ENCODE results near the gene SPRR2G.
"Not testable (repeated sequence)": the region's sequence is repeated elsewhere in the genome, so short reads cannot be mapped to it uniquely, and the experiment has no call there.

The SPRR2G gene

DNA sequence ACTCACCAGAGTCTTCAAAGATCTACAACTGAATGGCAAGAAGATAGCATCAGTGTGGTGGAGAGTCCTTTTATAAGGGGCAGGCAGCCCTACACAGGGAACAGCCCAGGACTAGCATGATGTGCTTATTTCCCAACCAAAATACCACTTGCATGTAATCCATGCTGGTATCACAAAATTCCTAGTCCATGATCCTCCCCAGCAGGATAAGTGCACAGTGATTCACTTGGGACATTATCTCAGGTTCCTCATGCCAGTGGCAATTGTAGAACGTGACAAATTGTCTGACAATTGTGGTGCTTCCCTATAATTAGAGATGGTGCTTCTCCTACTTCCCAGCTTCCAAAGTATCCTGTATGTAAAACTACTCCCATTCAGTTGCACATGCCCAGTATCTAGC, at the start of gene SPRR2G:
TSS of gene SPRR2G (minus strand) at position 45 of the 400 bp plus-strand sequence. CDS start 780 bp downstream, outside the sequence.
- TF ChIP-seq, protein P1, sequence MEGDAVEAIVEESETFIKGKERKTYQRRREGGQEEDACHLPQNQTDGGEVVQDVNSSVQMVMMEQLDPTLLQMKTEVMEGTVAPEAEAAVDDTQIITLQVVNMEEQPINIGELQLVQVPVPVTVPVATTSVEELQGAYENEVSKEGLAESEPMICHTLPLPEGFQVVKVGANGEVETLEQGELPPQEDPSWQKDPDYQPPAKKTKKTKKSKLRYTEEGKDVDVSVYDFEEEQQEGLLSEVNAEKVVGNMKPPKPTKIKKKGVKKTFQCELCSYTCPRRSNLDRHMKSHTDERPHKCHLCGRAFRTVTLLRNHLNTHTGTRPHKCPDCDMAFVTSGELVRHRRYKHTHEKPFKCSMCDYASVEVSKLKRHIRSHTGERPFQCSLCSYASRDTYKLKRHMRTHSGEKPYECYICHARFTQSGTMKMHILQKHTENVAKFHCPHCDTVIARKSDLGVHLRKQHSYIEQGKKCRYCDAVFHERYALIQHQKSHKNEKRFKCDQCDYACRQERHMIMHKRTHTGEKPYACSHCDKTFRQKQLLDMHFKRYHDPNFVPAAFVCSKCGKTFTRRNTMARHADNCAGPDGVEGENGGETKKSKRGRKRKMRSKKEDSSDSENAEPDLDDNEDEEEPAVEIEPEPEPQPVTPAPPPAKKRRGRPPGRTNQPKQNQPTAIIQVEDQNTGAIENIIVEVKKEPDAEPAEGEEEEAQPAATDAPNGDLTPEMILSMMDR (IDR thresholded peaks at IDR 0.05; ENCODE audit: borderline replicate concordance, control extremely low read depth, extremely low read depth, insufficient read depth, missing control alignments): no peak
- in situ Hi-C loops (cut with MboI; ENCODE audit: low sequenced_read_pairs, unreplicated experiment): no loop called here

DNA sequence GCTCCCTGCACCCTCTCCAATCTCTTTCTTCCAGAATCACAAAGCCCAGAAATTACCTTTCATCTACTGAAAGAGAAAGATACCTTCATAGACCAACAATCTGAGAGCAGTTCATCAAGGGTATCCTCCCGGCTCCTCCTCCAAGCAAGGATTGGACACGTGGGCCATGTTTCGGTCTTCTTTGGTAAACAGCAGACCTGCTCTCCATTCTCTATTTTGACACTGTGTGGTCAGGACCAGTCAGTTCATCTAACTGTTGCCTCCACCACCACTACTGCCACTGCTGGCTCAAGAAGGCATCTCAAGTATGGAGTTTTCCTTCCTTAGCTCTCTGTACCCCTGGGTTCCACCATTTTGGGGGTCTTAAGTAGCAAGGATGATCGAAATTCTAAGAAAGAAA, 44.5 kb upstream of the SPRR2G start:
- TF ChIP-seq, protein P1 (IDR thresholded peaks at IDR 0.05; ENCODE audit: borderline replicate concordance, control extremely low read depth, extremely low read depth, insufficient read depth, missing control alignments): no peak
- DNase-seq (ENCODE audit: low spot score): no peak
- in situ Hi-C loops (cut with MboI; ENCODE audit: low sequenced_read_pairs, unreplicated experiment): loop anchor here (25.0 kb wide), 1 partner anchor 233 kb away; the partner anchor contains the start of gene SPRR4

More for the DNA sequence above, at the start of gene SPRR2G:
- DNase-seq (ENCODE audit: low spot score): no peak

DNA sequence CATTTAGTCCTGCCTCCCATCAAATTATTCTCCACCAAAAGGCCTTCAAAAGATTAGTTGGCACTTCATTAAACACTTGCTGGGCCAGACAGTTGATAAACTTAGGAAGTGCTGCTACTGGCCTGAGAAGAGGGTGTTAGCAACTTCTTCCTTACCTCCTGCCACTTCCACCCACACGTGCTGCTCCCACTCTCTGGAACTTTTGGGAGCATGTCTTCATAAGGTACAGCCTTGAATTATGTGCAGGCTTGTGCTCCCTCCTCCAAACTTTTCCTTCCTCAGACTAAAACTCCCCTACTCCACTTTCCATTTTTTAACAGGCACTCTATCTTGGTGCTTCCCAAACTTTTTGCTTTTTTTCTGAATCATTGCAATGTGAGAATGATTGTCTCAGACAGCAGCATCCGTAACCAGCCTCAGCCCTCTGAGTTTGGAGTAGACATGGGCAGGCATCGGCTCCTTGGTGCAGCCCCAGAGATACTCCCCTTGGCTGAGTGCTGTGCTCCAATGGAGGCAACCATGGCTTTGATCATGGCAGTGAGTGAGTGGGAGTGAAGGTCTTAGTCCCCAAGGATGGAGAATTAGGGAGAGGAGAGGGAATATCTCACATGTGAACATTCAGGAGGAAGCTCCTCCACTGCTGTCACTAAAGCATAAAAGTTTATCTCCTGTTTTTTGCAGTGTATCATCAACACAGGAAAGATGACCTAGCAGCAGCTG, 43.8 kb upstream of the SPRR2G start:
- DNase-seq (ENCODE audit: low spot score): no peak
- in situ Hi-C loops (cut with MboI; ENCODE audit: low sequenced_read_pairs, unreplicated experiment): loop anchor here (25.0 kb wide), 1 partner anchor 232 kb away; the partner anchor contains the start of gene SPRR4

DNA sequence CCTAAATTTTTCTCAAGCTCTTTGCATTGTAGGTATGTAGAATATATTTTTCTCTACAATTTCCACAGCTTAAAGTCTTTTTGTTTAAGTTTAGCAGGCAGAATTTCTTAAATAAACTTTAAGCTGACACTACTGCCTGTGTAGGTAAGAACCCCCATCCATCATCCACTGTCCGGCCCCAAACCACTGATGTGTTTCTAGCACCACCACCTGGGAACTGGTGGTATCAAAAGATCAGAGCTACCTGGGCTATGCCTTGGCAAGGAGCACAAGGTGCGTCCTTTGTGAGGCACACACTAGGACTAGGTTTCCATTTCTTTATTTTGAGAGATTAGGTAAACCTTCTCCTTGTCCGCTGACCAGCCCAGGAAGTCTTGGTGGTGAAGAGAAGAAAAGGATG, 42.0 kb upstream of the SPRR2G start:
- TF ChIP-seq, protein P1 (IDR thresholded peaks at IDR 0.05; ENCODE audit: borderline replicate concordance, control extremely low read depth, extremely low read depth, insufficient read depth, missing control alignments): peak; percentile 34
- in situ Hi-C loops (cut with MboI; ENCODE audit: low sequenced_read_pairs, unreplicated experiment): loop anchor here (25.0 kb wide), 1 partner anchor 230 kb away; the partner anchor contains the start of gene SPRR4
- peak; percentile 24 for DNase-seq (ENCODE audit: low spot score)

More for the DNA sequence above, 43.8 kb upstream of the SPRR2G start:
- TF ChIP-seq, protein P1 (IDR thresholded peaks at IDR 0.05; ENCODE audit: borderline replicate concordance, control extremely low read depth, extremely low read depth, insufficient read depth, missing control alignments): no peak

DNA sequence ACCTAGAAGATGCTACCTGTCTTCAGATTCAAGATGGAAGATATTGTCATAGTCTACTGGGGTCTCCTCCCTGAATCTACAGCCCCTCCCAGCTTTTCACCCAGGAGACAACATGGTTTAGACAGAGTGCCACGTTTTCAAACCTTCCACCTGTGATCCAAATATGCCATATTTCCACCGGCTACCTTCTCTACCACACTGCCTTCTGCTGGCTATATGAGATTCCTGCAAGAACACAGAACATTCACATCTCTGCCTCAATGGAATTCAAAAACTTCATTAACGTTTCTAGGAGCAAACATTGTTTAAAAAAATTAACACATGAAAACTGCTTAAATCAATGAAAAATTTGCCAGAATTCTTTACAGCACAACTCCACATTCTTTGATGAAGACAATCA, 39.7 kb upstream of the SPRR2G start:
- in situ Hi-C loops (cut with MboI; ENCODE audit: low sequenced_read_pairs, unreplicated experiment): loop anchor here (25.0 kb wide), 1 partner anchor 228 kb away; the partner anchor contains the start of gene SPRR4
- TF ChIP-seq, protein P1 (IDR thresholded peaks at IDR 0.05; ENCODE audit: borderline replicate concordance, control extremely low read depth, extremely low read depth, insufficient read depth, missing control alignments): peak; percentile 20
- DNase-seq (ENCODE audit: low spot score): no peak

DNA sequence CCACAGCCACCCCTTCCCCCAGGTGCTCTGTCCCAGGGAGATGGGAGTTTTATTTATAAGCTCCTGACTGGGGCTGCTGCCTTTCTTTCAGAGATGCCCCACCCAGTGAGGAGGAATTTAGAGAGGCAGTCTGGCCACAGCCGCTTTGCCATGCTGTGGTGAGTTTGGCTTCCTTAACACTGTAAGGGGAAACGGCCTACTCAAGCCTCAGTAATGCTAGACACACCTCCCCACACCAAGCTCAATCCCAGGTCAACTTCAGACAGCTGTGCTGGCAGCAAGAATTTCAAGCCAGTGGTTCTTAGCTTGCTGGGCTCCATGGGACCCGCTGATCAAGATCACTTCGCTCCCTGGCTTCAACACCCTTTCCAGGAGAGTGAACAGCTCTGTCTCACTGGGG, 37.6 kb upstream of the SPRR2G start:
- in situ Hi-C loops (cut with MboI; ENCODE audit: low sequenced_read_pairs, unreplicated experiment): loop anchor here (25.0 kb wide), 1 partner anchor 226 kb away; the partner anchor contains the start of gene SPRR4
- not testable (repeated sequence) for DNase-seq (ENCODE audit: low spot score)

DNA sequence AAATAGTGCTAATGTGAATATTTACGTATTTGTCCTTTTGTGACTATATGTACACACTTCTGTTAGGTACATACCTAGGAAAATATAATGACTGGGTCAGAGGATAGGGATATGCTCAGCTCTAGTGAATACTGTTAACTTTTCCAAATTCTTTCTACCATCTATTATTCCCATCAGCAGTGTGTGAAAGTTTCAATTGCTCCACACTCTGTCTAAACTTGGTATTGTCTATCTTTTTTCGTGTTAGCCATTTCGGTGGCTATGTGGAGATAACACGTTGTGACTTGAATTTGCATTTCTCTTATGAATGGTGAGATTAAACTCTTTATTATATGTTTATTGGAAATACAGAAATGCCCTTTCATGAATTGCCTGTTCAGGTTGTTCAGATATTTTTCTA, 29.9 kb upstream of the SPRR2G start:
- in situ Hi-C loops (cut with MboI; ENCODE audit: low sequenced_read_pairs, unreplicated experiment): loop anchor here (25.0 kb wide), 1 partner anchor 218 kb away; the partner anchor contains the start of gene SPRR4
- TF ChIP-seq, protein P1 (IDR thresholded peaks at IDR 0.05; ENCODE audit: borderline replicate concordance, control extremely low read depth, extremely low read depth, insufficient read depth, missing control alignments): no peak
- no peak for DNase-seq (ENCODE audit: low spot score)

All from GM13976 (cell line).